ENCODE measurements around the gene EMP3. TPM values are rescaled to one million over a fixed set of nuclear protein-coding genes. Genes with fewer than 3 reads are reported as not detected.
"Not testable (repeated sequence)": the region's sequence is repeated elsewhere in the genome, so short reads cannot be mapped to it uniquely, and the experiment has no call there.

Gene EMP3
- total RNA-seq, 1 donor from 2014 or later = 1.2 TPM

- Mint-ChIP-seq H3K9me3 (no peaks in the 10 kb centered on the region), H3K27me3 (ENCODE audit: insufficient read depth, low read depth) (peaks cover 2% of the 10 kb centered on the region)
- H3K27me3 ChIP-seq = no peaks in the 10 kb centered on the region
Observed at GRCh38 chr19:48303367-48303766, 22.0 kb upstream of the EMP3 start.

GRCh38 chr19:48303866-48304265, 21.5 kb upstream of the EMP3 start:
- no peak overlapping the region for H3K9ac ChIP-seq
- no peak overlapping the region for H3K27ac ChIP-seq
- no peak for DNase-seq (ENCODE audit: low spot score)
- Mint-ChIP-seq H3K36me3 (no peaks in the 10 kb centered on the region), H3K27me3 (ENCODE audit: insufficient read depth, low read depth) (peaks cover 2% of the 10 kb centered on the region), H3K27ac (no peak overlapping the region), H3K9me3 (no peaks in the 10 kb centered on the region), H3K4me3 (no peak overlapping the region), H3K4me1 (no peaks in the 10 kb centered on the region)
- no peaks in the 10 kb centered on the region for H3K27me3 ChIP-seq
- no peaks in the 10 kb centered on the region for H4K20me1 ChIP-seq (ENCODE audit: low read depth)
- H3K4me1 ChIP-seq = peaks cover 6% of the 10 kb centered on the region
- H3K4me3 ChIP-seq = no peak overlapping the region
- H3K36me3 ChIP-seq = no peaks in the 10 kb centered on the region
- H3F3A ChIP-seq (ENCODE audit: low read depth) = no peaks in the 10 kb centered on the region
- H3K9me3 ChIP-seq (ENCODE audit: low read depth) = no peaks in the 10 kb centered on the region
- no peak overlapping the region for H3K4me2 ChIP-seq
- H3K79me2 ChIP-seq (ENCODE audit: low read depth) = no peaks in the 10 kb centered on the region
- H2AFZ ChIP-seq (replicated peaks) = no peak overlapping the region
- no peak for TF ChIP-seq EZH2 (IDR thresholded peaks at IDR 0.05)
- no peak for TF ChIP-seq EZH2phosphoT487 (IDR thresholded peaks at IDR 0.05)
- TF ChIP-seq CTCF (IDR thresholded peaks at IDR 0.05) = no peak

More at GRCh38 chr19:48303367-48303766, 22.0 kb upstream of the EMP3 start:
- TF ChIP-seq EZH2phosphoT487 (IDR thresholded peaks at IDR 0.05) = no peak
- TF ChIP-seq CTCF (IDR thresholded peaks at IDR 0.05) = no peak
- TF ChIP-seq EZH2 (IDR thresholded peaks at IDR 0.05) = no peak
- H3K36me3 Mint-ChIP-seq = no peaks in the 10 kb centered on the region
- no peak overlapping the region for H3K9ac ChIP-seq
- no peaks in the 10 kb centered on the region for H3K79me2 ChIP-seq (ENCODE audit: low read depth)
- no peak overlapping the region for H3K4me3 ChIP-seq
- H3K4me3 Mint-ChIP-seq = no peak overlapping the region
- peaks cover 1% of the 10 kb centered on the region for H3K4me1 ChIP-seq
- no peak for DNase-seq (ENCODE audit: low spot score)
- no peaks in the 10 kb centered on the region for H3K9me3 ChIP-seq (ENCODE audit: low read depth)
- H2AFZ ChIP-seq (replicated peaks) = no peak overlapping the region
- H3K4me2 ChIP-seq = no peak overlapping the region
- H3K27ac ChIP-seq = no peak overlapping the region
- H3K36me3 ChIP-seq = no peaks in the 10 kb centered on the region
- H4K20me1 ChIP-seq (ENCODE audit: low read depth) = no peaks in the 10 kb centered on the region
- no peak overlapping the region for H3K27ac Mint-ChIP-seq
- H3K4me1 Mint-ChIP-seq = no peaks in the 10 kb centered on the region
- no peaks in the 10 kb centered on the region for H3F3A ChIP-seq (ENCODE audit: low read depth)

DNA sequence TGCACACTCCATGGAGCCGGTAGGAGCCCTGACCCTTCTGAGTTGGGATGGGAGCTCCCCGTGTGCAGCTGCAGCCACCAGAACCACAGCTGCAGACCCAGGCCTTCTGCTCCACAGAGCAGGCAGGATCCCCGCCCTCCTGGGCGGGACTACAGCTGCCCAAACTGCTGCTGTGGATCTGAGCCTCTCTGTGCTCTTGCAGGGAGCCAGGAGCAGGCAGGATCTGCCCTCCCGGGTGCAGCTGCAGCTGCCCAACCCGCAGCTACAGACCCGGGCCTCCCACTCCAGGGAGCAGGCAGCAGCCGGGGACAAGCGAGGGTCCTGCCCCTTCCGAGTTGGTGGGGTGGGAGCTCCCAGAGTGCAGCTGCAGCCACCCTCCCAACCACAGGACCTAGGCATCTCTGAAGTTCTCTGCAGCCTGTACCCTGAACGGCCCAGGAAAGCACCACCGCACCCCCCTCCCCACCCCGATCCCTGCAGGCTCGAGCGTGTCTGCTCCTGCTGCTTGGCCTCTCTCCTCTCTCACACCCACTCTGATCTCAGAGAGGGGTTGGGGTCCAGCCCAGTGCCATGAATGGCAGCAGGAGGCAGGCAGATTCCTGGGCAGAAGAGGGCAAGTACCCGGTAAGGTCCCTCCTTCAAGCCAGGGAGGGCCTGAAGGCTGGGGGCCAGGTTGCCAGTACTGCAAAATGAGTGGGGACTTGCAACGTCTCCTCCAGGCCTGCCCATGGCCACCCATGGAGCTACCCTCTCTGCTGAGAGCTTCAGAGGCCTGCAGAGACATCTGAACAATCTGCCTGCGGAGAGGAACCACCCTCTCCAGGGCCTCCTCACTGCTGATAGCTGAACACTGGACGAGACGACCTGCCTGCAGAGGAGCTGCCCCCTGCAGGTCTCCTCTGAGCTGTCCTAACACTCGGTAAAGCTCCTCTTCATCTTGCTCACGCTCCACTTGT, 16.4 kb upstream of the EMP3 start:
- H3K27ac Mint-ChIP-seq = peak overlapping the region; percentile 70
- Histone ChIP-seq H3K4me1 (peaks cover 9% of the 10 kb centered on the region), H3K4me3 (no peak overlapping the region), H3K9ac (no peak overlapping the region), H3K9me3 (ENCODE audit: low read depth) (no peaks in the 10 kb centered on the region), H3K79me2 (ENCODE audit: low read depth) (no peaks in the 10 kb centered on the region), H3K36me3 (no peaks in the 10 kb centered on the region), H2AFZ (replicated peaks) (no peak overlapping the region), H4K20me1 (ENCODE audit: low read depth) (no peaks in the 10 kb centered on the region), H3K27me3 (no peaks in the 10 kb centered on the region), H3K27ac (no peak overlapping the region), H3F3A (ENCODE audit: low read depth) (no peaks in the 10 kb centered on the region), H3K4me2 (no peak overlapping the region)
- peak; percentile 37 for TF ChIP-seq CTCF (IDR thresholded peaks at IDR 0.05)
- TF ChIP-seq EZH2phosphoT487 (IDR thresholded peaks at IDR 0.05) = no peak
- no peaks in the 10 kb centered on the region for H3K9me3 Mint-ChIP-seq
- peaks cover 8% of the 10 kb centered on the region for H3K4me1 Mint-ChIP-seq
- peak; percentile 55 for DNase-seq (ENCODE audit: low spot score)
- H3K27me3 Mint-ChIP-seq (ENCODE audit: insufficient read depth, low read depth) = peaks cover 11% of the 10 kb centered on the region
- peaks cover 3% of the 10 kb centered on the region for H3K36me3 Mint-ChIP-seq
- peak overlapping the region; percentile 11 for H3K4me3 Mint-ChIP-seq

GRCh38 chr19:48309731-48310130, 15.6 kb upstream of the EMP3 start:
- not testable (repeated sequence) for H3K9ac ChIP-seq; H2AFZ ChIP-seq (replicated peaks); H3K27ac ChIP-seq; H3K4me2 ChIP-seq; H3K36me3 ChIP-seq; H3K36me3 Mint-ChIP-seq; H3K9me3 ChIP-seq (ENCODE audit: low read depth); H3K4me3 ChIP-seq; H3K79me2 ChIP-seq (ENCODE audit: low read depth); H4K20me1 ChIP-seq (ENCODE audit: low read depth); H3F3A ChIP-seq (ENCODE audit: low read depth); H3K4me3 Mint-ChIP-seq; H3K9me3 Mint-ChIP-seq; H3K4me1 ChIP-seq; DNase-seq (ENCODE audit: low spot score); H3K27me3 ChIP-seq
- Mint-ChIP-seq H3K27ac (peak overlapping the region; percentile 70), H3K4me1 (peaks cover 12% of the 10 kb centered on the region), H3K27me3 (ENCODE audit: insufficient read depth, low read depth) (peaks cover 11% of the 10 kb centered on the region)
